Measurements from ENCODE around the gene FAM174A.

The FAM174A gene

DNA sequence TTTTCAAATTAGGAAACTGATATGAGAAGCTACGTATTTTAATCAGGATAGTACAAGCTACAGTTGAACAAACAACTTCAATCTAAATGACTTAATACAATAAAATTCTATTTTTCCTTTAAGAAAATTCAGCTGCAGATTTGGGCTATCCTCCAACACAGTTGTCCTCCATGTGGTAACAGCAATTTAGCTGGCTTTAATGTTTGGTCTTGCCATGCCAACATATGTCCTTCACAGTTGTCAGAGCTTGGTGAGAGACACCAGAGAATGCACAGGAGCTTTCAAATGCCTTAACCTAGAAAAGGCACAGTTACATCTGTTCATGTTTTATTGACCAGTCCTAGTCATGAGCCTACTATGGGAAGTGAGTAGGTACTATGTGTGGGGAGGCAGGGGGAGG is 10.8 kb downstream of the FAM174A start:
- TF ChIP-seq, protein P1, sequence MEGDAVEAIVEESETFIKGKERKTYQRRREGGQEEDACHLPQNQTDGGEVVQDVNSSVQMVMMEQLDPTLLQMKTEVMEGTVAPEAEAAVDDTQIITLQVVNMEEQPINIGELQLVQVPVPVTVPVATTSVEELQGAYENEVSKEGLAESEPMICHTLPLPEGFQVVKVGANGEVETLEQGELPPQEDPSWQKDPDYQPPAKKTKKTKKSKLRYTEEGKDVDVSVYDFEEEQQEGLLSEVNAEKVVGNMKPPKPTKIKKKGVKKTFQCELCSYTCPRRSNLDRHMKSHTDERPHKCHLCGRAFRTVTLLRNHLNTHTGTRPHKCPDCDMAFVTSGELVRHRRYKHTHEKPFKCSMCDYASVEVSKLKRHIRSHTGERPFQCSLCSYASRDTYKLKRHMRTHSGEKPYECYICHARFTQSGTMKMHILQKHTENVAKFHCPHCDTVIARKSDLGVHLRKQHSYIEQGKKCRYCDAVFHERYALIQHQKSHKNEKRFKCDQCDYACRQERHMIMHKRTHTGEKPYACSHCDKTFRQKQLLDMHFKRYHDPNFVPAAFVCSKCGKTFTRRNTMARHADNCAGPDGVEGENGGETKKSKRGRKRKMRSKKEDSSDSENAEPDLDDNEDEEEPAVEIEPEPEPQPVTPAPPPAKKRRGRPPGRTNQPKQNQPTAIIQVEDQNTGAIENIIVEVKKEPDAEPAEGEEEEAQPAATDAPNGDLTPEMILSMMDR (conservative IDR thresholded peaks at IDR 0.05; ENCODE audit: low read depth, low read length): no peak
- no peak for DNase-seq (ENCODE audit: low read depth)
- no peak overlapping the region for H3K4me3 ChIP-seq (ENCODE audit: low read length)

DNA sequence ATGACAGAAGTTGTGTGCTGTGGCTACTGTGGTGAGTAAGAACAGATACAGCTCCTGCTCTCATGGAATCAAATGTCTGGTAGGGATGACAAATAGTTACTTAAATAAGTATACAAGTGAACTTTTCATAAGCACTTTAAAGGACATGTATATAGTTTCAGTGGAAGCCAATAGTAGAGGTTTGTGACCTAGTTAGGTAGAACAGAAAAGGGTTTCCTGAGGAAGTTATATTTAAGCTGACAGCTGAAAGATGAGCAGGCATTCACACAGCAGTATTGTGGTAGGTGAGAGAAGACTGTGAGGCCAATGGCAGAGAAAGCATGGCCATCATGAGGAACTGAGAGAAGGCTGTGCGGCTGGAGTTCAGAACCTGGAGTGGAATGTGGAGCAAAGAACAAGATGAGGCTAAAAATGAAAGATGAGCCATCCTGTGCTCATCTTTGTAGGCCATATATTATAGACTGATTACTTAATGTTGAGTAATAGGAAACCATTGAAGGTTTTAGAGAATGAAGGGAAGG is 15.4 kb downstream of the FAM174A start:
- no peak overlapping the region for H3K4me3 ChIP-seq (ENCODE audit: low read length)
- TF ChIP-seq, protein P1 (conservative IDR thresholded peaks at IDR 0.05; ENCODE audit: low read depth, low read length): no peak
- no peak for DNase-seq (ENCODE audit: low read depth)

- TF ChIP-seq, protein P1 (conservative IDR thresholded peaks at IDR 0.05; ENCODE audit: low read depth, low read length): no peak
- no peak overlapping the region for H3K4me3 ChIP-seq (ENCODE audit: low read length)
- no peak for DNase-seq (ENCODE audit: low read depth)
These were observed 16.0 kb downstream of the FAM174A start for GRCh38 chr5:100551183-100551582.

- no peak for DNase-seq (ENCODE audit: low read depth)
- TF ChIP-seq, protein P1 (conservative IDR thresholded peaks at IDR 0.05; ENCODE audit: low read depth, low read length): no peak
- H3K4me3 ChIP-seq (ENCODE audit: low read length): no peak overlapping the region
These were observed 18.0 kb downstream of the FAM174A start for GRCh38 chr5:100553209-100553608.

- TF ChIP-seq, protein P1 (conservative IDR thresholded peaks at IDR 0.05; ENCODE audit: low read depth, low read length): no peak
- H3K4me3 ChIP-seq (ENCODE audit: low read length): no peak overlapping the region
- no peak for DNase-seq (ENCODE audit: low read depth)
These were observed 25.7 kb downstream of the FAM174A start for GRCh38 chr5:100560860-100561259.

DNA sequence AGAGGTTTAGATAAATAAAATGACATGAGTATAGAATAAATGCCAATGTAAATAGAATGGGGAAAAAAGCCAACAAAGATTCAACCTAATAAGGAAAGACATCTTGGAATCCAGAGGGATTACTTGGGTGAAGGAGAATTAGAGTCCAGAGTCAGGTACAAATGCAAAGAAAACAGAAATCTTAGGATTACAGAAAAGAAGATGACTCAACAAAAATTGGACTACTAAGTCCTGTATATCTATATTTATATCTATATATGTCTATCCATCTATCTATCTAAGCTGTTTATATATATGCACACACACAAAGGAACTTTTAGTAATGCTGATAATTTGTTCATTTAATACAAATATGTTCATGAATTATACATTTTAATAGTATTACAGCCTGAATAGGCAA is 27.6 kb downstream of the FAM174A start:
- H3K4me3 ChIP-seq (ENCODE audit: low read length): no peak overlapping the region
- DNase-seq (ENCODE audit: low read depth): peak; percentile 2
- TF ChIP-seq, protein P1 (conservative IDR thresholded peaks at IDR 0.05; ENCODE audit: low read depth, low read length): no peak

- no peak overlapping the region for H3K4me3 ChIP-seq (ENCODE audit: low read length)
These were observed 31.4 kb downstream of the FAM174A start for GRCh38 chr5:100566382-100567141.

More at GRCh38 chr5:100566382-100567141, 31.4 kb downstream of the FAM174A start:
- TF ChIP-seq, protein P1 (conservative IDR thresholded peaks at IDR 0.05; ENCODE audit: low read depth, low read length): no peak
- no peak for DNase-seq (ENCODE audit: low read depth)

All from retinal pigment epithelial cell (primary cell).